ENCODE results near the gene CMIP.

CMIP gene

GRCh38 chr16:81570151-81570846 lies 125.7 kb downstream of the CMIP start:
- no peak overlapping the region for H3K4me2 ChIP-seq (ENCODE audit: low read depth, low read length, poor library complexity, severe bottlenecking)
- no peaks in the 10 kb centered on the region; the same call in 1 of the 2 replicates for H3K36me3 ChIP-seq (ENCODE audit: insufficient read depth, low read length)
- H3K27me3 ChIP-seq (ENCODE audit: insufficient read depth, low read length, poor library complexity, severe bottlenecking): no peaks in the 10 kb centered on the region
- TF ChIP-seq EZH2phosphoT487 (IDR thresholded peaks at IDR 0.05; ENCODE audit: borderline replicate concordance) (no peak), CTCF (conservative IDR thresholded peaks at IDR 0.05; ENCODE audit: low read length) (no peak)
- H3K9ac ChIP-seq (ENCODE audit: low read depth, low read length, poor library complexity, severe bottlenecking): no peak overlapping the region
- H4K20me1 ChIP-seq (ENCODE audit: insufficient read depth, low read length, poor library complexity, severe bottlenecking): peaks cover 12% of the 10 kb centered on the region
- peaks cover 16% of the 10 kb centered on the region; the same call in 1 of the 2 replicates for H3K79me2 ChIP-seq (ENCODE audit: insufficient read depth, low read length)
- no peaks in the 10 kb centered on the region for H3K9me3 ChIP-seq (ENCODE audit: insufficient read depth, low read depth, low read length)
- H3K4me1 ChIP-seq (ENCODE audit: insufficient read depth, low read length, poor library complexity, severe bottlenecking): no peaks in the 10 kb centered on the region
- no peaks in the 10 kb centered on the region for H3F3A ChIP-seq (ENCODE audit: low read depth)
- H3K4me3 ChIP-seq (ENCODE audit: low read length, poor library complexity, severe bottlenecking): no peak overlapping the region
- H2AFZ ChIP-seq (ENCODE audit: low read length): no peak overlapping the region
- H3K9me2 ChIP-seq (replicated peaks; ENCODE audit: low read depth, low read length): no peaks in the 10 kb centered on the region

DNA sequence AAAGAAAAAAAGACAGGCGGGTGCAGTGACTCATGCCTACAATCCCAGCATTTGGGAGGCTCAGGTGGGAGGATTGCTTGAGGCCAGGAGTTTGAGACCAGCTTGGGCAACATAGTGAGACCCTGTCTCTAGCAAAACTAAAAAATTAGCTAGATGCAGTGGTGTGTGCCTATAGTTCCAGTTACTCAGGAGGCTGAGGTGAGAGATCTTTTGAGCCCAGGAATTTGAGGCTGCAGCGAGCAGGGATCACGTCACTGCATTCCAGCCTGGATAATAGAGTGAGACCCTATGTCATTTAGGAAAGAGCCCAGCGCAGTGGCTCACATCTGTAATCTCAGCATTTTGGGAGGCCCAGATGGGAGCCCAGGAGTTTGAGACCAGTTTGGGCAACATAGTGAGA lies 126.6 kb downstream of the CMIP start:
- H3K9me3 ChIP-seq (ENCODE audit: insufficient read depth, low read depth, low read length): no peaks in the 10 kb centered on the region
- H4K20me1 ChIP-seq (ENCODE audit: insufficient read depth, low read length, poor library complexity, severe bottlenecking): peaks cover 8% of the 10 kb centered on the region
- H3K4me2 ChIP-seq (ENCODE audit: low read depth, low read length, poor library complexity, severe bottlenecking): no peak overlapping the region
- H3K9me2 ChIP-seq (replicated peaks; ENCODE audit: low read depth, low read length): no peaks in the 10 kb centered on the region
- H3K36me3 ChIP-seq (ENCODE audit: insufficient read depth, low read length): no peaks in the 10 kb centered on the region; the same call in 1 of the 2 replicates
- H3F3A ChIP-seq (ENCODE audit: low read depth): no peaks in the 10 kb centered on the region
- H3K79me2 ChIP-seq (ENCODE audit: insufficient read depth, low read length): peaks cover 16% of the 10 kb centered on the region; the same call in 1 of the 2 replicates
- no peak overlapping the region for H3K9ac ChIP-seq (ENCODE audit: low read depth, low read length, poor library complexity, severe bottlenecking)
- H3K4me3 ChIP-seq (ENCODE audit: low read length, poor library complexity, severe bottlenecking): no peak overlapping the region
- no peaks in the 10 kb centered on the region for H3K27me3 ChIP-seq (ENCODE audit: insufficient read depth, low read length, poor library complexity, severe bottlenecking)
- TF ChIP-seq EZH2phosphoT487 (IDR thresholded peaks at IDR 0.05; ENCODE audit: borderline replicate concordance): no peak
- TF ChIP-seq CTCF (conservative IDR thresholded peaks at IDR 0.05; ENCODE audit: low read length): no peak
- no peaks in the 10 kb centered on the region for H3K4me1 ChIP-seq (ENCODE audit: insufficient read depth, low read length, poor library complexity, severe bottlenecking)
- H2AFZ ChIP-seq (ENCODE audit: low read length): no peak overlapping the region

GRCh38 chr16:81571592-81572385 lies 127.2 kb downstream of the CMIP start:
- Histone ChIP-seq H3K4me1 (ENCODE audit: insufficient read depth, low read length, poor library complexity, severe bottlenecking) (no peaks in the 10 kb centered on the region), H3K9me2 (replicated peaks; ENCODE audit: low read depth, low read length) (no peaks in the 10 kb centered on the region), H4K20me1 (ENCODE audit: insufficient read depth, low read length, poor library complexity, severe bottlenecking) (peaks cover 2% of the 10 kb centered on the region), H3K27me3 (ENCODE audit: insufficient read depth, low read length, poor library complexity, severe bottlenecking) (no peaks in the 10 kb centered on the region), H3K9me3 (ENCODE audit: insufficient read depth, low read depth, low read length) (no peaks in the 10 kb centered on the region), H2AFZ (ENCODE audit: low read length) (no peak overlapping the region), H3K4me2 (ENCODE audit: low read depth, low read length, poor library complexity, severe bottlenecking) (no peak overlapping the region), H3F3A (ENCODE audit: low read depth) (no peaks in the 10 kb centered on the region), H3K79me2 (ENCODE audit: insufficient read depth, low read length) (peaks cover 16% of the 10 kb centered on the region; the same call in 1 of the 2 replicates), H3K9ac (ENCODE audit: low read depth, low read length, poor library complexity, severe bottlenecking) (no peak overlapping the region), H3K4me3 (ENCODE audit: low read length, poor library complexity, severe bottlenecking) (no peak overlapping the region), H3K36me3 (ENCODE audit: insufficient read depth, low read length) (no peaks in the 10 kb centered on the region; the same call in 1 of the 2 replicates)
- no peak for TF ChIP-seq CTCF (conservative IDR thresholded peaks at IDR 0.05; ENCODE audit: low read length)
- TF ChIP-seq EZH2phosphoT487 (IDR thresholded peaks at IDR 0.05; ENCODE audit: borderline replicate concordance): no peak

Measured in Loucy (cell line).